Subcutaneous adipose tissue (tissue), 4 donors: ENCODE measurements around the gene CADM4. TPM values are rescaled to one million over a fixed set of nuclear protein-coding genes. Genes with fewer than 3 reads are reported as not detected.

Source experiments
- total RNA-seq, 4 donors: library from RNA; depleted of rRNA; stranded (reverse); fragments of >200 nt; gene quantifications; one replicate each; pipeline ENCODE4 v1.1.0, GENCODE V29; 2016
- TF ChIP-seq, protein P1 (sequence below): fragments of 450-650 bp; IDR thresholded peaks from one replicate; pipeline ENCODE4 v1.5.1; 2016; ENCODE audit warnings: low read depth, mild to moderate bottlenecking, control low read depth, antibody characterized with exemption, moderate library complexity

Gene CADM4
- total RNA-seq, 4 donors from 2014 or later, result 0.57 to 31.9 (median 0.92) TPM

DNA sequence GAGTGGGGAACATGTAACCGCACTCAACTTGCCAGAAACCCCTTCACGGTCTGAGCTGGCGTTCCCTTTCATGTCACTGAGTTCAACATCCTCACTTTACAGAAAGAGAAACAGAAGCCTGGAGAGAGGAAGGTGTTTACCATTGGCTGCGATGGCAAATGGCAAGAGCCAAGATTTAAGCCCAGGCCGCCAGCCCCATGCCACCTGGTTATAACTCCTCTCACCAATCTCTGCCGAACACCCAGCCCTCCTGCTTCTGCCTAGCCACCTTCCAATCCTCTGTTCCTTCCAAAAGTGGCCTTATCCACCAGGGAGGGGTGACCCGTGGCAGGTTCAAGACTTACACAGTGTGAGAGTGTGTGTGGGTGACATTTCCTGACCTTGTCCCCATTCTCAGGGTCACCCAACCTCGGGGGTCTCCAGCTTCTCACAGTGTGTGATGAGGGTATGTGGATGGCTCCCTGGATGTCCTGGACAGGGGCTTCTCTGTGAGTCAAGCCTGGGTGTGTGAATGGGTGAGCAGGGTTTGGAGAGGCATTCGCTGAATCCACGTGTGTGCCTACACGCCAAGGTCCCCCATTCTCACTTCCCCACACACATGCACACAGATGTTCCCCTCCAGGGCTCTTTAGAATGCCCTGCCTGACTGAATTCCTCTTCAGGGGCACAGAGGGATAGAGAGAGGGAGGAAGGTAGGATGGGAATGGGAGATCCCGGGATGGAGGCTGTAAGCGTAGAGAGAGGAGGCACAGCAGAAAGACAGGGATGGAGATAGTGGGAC lies 1.2 kb downstream of the CADM4 start:
- TF ChIP-seq, protein P1, sequence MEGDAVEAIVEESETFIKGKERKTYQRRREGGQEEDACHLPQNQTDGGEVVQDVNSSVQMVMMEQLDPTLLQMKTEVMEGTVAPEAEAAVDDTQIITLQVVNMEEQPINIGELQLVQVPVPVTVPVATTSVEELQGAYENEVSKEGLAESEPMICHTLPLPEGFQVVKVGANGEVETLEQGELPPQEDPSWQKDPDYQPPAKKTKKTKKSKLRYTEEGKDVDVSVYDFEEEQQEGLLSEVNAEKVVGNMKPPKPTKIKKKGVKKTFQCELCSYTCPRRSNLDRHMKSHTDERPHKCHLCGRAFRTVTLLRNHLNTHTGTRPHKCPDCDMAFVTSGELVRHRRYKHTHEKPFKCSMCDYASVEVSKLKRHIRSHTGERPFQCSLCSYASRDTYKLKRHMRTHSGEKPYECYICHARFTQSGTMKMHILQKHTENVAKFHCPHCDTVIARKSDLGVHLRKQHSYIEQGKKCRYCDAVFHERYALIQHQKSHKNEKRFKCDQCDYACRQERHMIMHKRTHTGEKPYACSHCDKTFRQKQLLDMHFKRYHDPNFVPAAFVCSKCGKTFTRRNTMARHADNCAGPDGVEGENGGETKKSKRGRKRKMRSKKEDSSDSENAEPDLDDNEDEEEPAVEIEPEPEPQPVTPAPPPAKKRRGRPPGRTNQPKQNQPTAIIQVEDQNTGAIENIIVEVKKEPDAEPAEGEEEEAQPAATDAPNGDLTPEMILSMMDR, result no peak

GRCh38 chr19:43636121-43636683 lies 3.4 kb downstream of the CADM4 start:
- TF ChIP-seq, protein P1, result no peak

DNA sequence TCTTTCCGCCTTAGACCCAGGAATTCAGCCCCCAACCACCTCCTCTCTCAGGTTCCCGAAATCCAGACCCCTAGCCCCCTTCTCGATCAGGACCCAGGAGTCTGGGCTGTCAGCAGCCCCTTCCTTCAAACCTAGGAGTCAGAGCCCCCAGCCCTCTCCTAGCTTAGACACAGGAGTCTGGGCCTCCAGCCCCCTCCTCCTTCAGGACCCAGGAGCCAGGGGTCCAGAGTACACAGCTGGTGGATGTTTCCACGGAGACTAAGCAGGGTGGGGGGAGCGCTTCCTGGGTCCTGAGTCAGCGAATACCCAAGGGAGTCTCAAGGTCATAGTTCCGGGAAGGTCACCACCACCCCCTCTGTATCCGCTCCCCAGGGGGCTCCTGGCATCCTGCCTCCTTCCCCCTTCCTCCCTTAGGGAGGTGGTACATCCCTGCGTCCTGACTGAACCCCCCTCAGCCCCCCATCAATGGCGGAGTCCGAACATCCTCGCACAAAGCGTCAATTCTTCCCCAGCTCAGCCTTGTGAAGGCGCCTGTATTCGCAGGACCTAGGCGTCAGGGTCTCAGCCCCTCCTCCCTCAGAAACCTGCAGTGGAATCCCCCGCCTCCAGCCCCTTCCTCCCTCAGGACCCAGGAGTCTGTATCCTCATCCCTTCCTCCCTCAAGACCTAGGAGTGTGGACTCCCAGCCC lies 4.6 kb downstream of the CADM4 start:
- TF ChIP-seq, protein P1, result no peak

DNA sequence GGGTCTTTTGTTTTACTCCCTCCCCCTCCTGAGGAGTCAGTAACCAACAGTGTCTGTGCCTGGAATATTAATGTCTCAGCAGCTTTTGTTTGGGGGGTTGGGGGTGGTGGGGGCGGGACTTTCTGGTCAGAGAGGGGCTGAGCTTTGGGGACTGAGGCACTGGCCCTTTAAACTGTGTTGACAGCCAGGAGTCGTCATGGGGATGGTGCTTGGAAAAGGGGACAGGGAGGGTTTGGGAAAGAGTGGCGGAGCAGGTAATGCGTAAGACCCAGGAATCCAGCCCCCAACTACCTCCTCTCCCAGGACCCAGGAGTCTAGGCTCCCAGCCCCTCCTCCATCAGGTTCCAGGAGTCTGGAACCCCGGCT lies 5.2 kb downstream of the CADM4 start:
- TF ChIP-seq, protein P1, result no peak

- TF ChIP-seq, protein P1, result no peak
Measured at GRCh38 chr19:43634068-43634467, 5.6 kb downstream of the CADM4 start.

GRCh38 chr19:43633520-43633919 lies 6.1 kb downstream of the CADM4 start:
- TF ChIP-seq, protein P1, result no peak

- TF ChIP-seq, protein P1, result no peak
Measured at GRCh38 chr19:43631491-43631890, 8.2 kb downstream of the CADM4 start.
